Measurements from ENCODE around the gene NR1H4. TPM values are rescaled to one million over a fixed set of nuclear protein-coding genes. Genes with fewer than 3 reads are reported as not detected.

The NR1H4 gene
- total and polyA plus RNA-seq, 2 of the 8 experiments (the other 6 are each of a cell fraction or from before 2014, with no cell fraction given) = not detected

- H2BK120ac ChIP-seq (replicated peaks; ENCODE audit: low read depth, low read length) = no peak overlapping the region
- no peaks in the 10 kb centered on the region for H3K79me2 ChIP-seq (ENCODE audit: control insufficient read depth in 1 of 2, insufficient read depth in 2 of 2, low read length in 2 of 2)
- no peak overlapping the region for H4K8ac ChIP-seq (ENCODE audit: extremely low read depth, insufficient read depth, low read length)
- H3K23me2 ChIP-seq (ENCODE audit: low read depth, low read length) = no peaks in the 10 kb centered on the region; the same call in 1 of the 2 replicates
- 92% methylated on average over 1 of the region's 1 CpG; no CpG with 5 or more reads in 1 of the 2 experiments for WGBS, 2 experiments (ENCODE audit: extremely low coverage in 1 of 2, insufficient coverage in 1 of 2, insufficient read length in 1 of 2, insufficient replicate concordance in 2 of 2, low coverage in 1 of 2, low lambda C conversion rate in 2 of 2, missing lambda C conversion rate in 1 of 2)
- H4K91ac ChIP-seq (replicated peaks; ENCODE audit: insufficient read length, low read length) = no peak overlapping the region
- FAIRE-seq = no peak
- no peak overlapping the region for H2BK12ac ChIP-seq (ENCODE audit: low read depth, low read length)
- H3K27me3 ChIP-seq (replicated peaks in 1 of 4; ENCODE audit: control insufficient read depth in 3 of 4, extremely low read depth in 1 of 4, insufficient read depth in 3 of 4, low read length in 3 of 4) = no peaks in the 10 kb centered on the region
- H3K4me2 ChIP-seq (ENCODE audit: insufficient read depth in 1 of 2, low read depth in 2 of 2, low read length in 2 of 2) = no peak overlapping the region
- H3K79me1 ChIP-seq (ENCODE audit: low read depth, low read length) = no peaks in the 10 kb centered on the region
- H2AK5ac ChIP-seq (ENCODE audit: low read depth, low read length) = no peak overlapping the region
- H3K14ac ChIP-seq (ENCODE audit: insufficient read length) = no peak overlapping the region
- POLR2A ChIA-PET (ENCODE audit: partially characterized antibody) = interaction anchor here (0.6 kb wide), 1 partner anchor 38 kb away, joined by 4 read pairs; no protein-coding TSS in a partner anchor
- no peak overlapping the region for H3K56ac ChIP-seq (replicated peaks; ENCODE audit: insufficient read length, low read depth, low read length)
- no peak overlapping the region for H3K27ac ChIP-seq (ENCODE audit: low read depth, low read length)
- no peak overlapping the region for H3K18ac ChIP-seq (ENCODE audit: extremely low read depth, low read length)
- no peak for TF ChIP-seq SP2 (IDR thresholded peaks at IDR 0.05; ENCODE audit: low read length)
- no peak for TF ChIP-seq CEBPB (IDR thresholded peaks at IDR 0.05; ENCODE audit: low read depth, low read length)
- TF ChIP-seq CREB1 (IDR thresholded peaks at IDR 0.05) = no peak
- no peak for TF ChIP-seq TCF12 (IDR thresholded peaks at IDR 0.05; ENCODE audit: low read depth, low read length)
- TF ChIP-seq SIN3A (conservative IDR thresholded peaks at IDR 0.05 in 1 of 2, IDR thresholded peaks at IDR 0.05 in 1 of 2; ENCODE audit: low read depth in 1 of 2, low read length in 2 of 2) = no peak
- no peak for TF ChIP-seq CTBP2 (IDR thresholded peaks at IDR 0.05; ENCODE audit: borderline replicate concordance, insufficient read depth, insufficient read length, low read length)
- TF ChIP-seq EGR1 (IDR thresholded peaks at IDR 0.05; ENCODE audit: borderline replicate concordance, low read depth, low read length) = no peak
- TF ChIP-seq USF2 (IDR thresholded peaks at IDR 0.05; ENCODE audit: low read length) = no peak
- TF ChIP-seq SP1 (IDR thresholded peaks at IDR 0.05; ENCODE audit: low read depth, low read length) = no peak
- no peak for TF ChIP-seq SIRT6 (IDR thresholded peaks at IDR 0.05; ENCODE audit: low read length)
- no peak for TF ChIP-seq GTF2F1 (IDR thresholded peaks at IDR 0.05; ENCODE audit: borderline replicate concordance, low read depth, low read length)
- TF ChIP-seq SUZ12 (IDR thresholded peaks at IDR 0.05; ENCODE audit: low read length) = no peak
- no peak for TF ChIP-seq CHD1 (IDR thresholded peaks at IDR 0.05; ENCODE audit: low read depth, low read length)
- H3K4ac ChIP-seq (replicated peaks; ENCODE audit: insufficient read length, low read depth, low read length) = no peak overlapping the region
- H3K9ac ChIP-seq (replicated peaks in 1 of 4; ENCODE audit: extremely low read depth in 1 of 4, low read depth in 3 of 4, low read length in 3 of 4) = no peak overlapping the region
- no peak overlapping the region for H4K5ac ChIP-seq (ENCODE audit: insufficient read length, low read depth, low read length)
- no peaks in the 10 kb centered on the region for H3K36me3 ChIP-seq (ENCODE audit: control insufficient read depth in 2 of 4, insufficient read depth in 4 of 4, low read length in 3 of 4)
- H2BK5ac ChIP-seq (ENCODE audit: low read depth, low read length) = no peak overlapping the region
- H3K4me3 ChIP-seq (ENCODE audit: extremely low read depth in 1 of 4, insufficient read depth in 2 of 4, low read depth in 3 of 4, low read length in 4 of 4) = no peak overlapping the region
- H3K23ac ChIP-seq (ENCODE audit: insufficient read length) = no peak overlapping the region
- CTCF ChIA-PET (ENCODE audit: partially characterized antibody) = interaction anchor here (0.6 to 1.0 kb wide), 3 partner anchors 14 to 94 kb away, joined by 3 to 5 read pairs (median 4); no protein-coding TSS in a partner anchor
- no peaks in the 10 kb centered on the region for H3K9me3 ChIP-seq (ENCODE audit: insufficient read depth in 2 of 2, low read depth in 1 of 2, low read length in 1 of 2)
- H2BK20ac ChIP-seq (ENCODE audit: low read length) = no peak overlapping the region
- no peak overlapping the region for H2AFZ ChIP-seq (ENCODE audit: low read length)
- no peak overlapping the region for H2BK15ac ChIP-seq (ENCODE audit: low read length)
- peaks cover 0 to 2% (median 0%) of the 10 kb centered on the region in 4 experiments; a peak in 2 of 7 replicates for H3K4me1 ChIP-seq (replicated peaks in 1 of 4; ENCODE audit: control insufficient read depth in 3 of 4, insufficient read depth in 4 of 4, low read length in 3 of 4)
- H4K20me1 ChIP-seq (replicated peaks in 1 of 2; ENCODE audit: control insufficient read depth in 1 of 2, insufficient read depth in 2 of 2, low read length in 2 of 2) = no peaks in the 10 kb centered on the region
- no peak for DNase-seq (ENCODE audit: low read depth in 1 of 2, low spot score in 2 of 2)
Observed at GRCh38 chr12:100442403-100442802, 31.3 kb upstream of the NR1H4 start.

All from H1 (cell line).